GM12878 (cell line): Measurements from ENCODE around the gene IRF8. TPM values are rescaled to one million over a fixed set of nuclear protein-coding genes. Genes with fewer than 3 reads are reported as not detected.
A peak's percentile ranks its signal among the peaks of the same experiment; 100 is the strongest.

Experiments used
- CHD1 ChIP-seq: IDR thresholded peaks from 2 replicates; pipeline ENCODE4 v1.6.1; 2012; ENCODE audit warnings: low read depth, low read length, improper control_type of control experiment
- DPF2 ChIP-seq: fragments of 450-650 bp; IDR thresholded peaks from 2 replicates; pipeline ENCODE4 v1.6.1; 2017; ENCODE audit warnings: mild to moderate bottlenecking
- GABPA ChIP-seq: IDR thresholded peaks from 2 replicates; pipeline ENCODE4 v1.6.1; 2014; ENCODE audit warnings: antibody characterized with exemption, low read depth, mild to moderate bottlenecking, inconsistent platforms
- SREBF2 ChIP-seq: IDR thresholded peaks from 2 replicates; pipeline ENCODE4 v1.6.1; 2012; ENCODE audit warnings: mild to moderate bottlenecking, low read length
- polyA plus RNA-seq, 11 experiments: library from polyadenylated mRNA; depleted of rRNA in 4 of 11; unstranded in 6 of 11; stranded (reverse) in 5 of 11; fragments of >200 nt; fragmentation: Nextera tagmentation in 4 of 11; fragmentation: Illumina TruSeq in 1 of 11; extraction: Ambion mirVana in 4 of 11; extraction: Trizol in 1 of 11; gene quantifications; 1 replicate in 1 of 11; 2 replicates in 10 of 11; pipeline versions ENCODE4 v1.2.1 to v1.2.3, GENCODE V29; 2011 to 2016; ENCODE audit warnings: inconsistent platforms in 2 of 11, missing spikeins in 2 of 11, low read depth in 1 of 11
- total RNA-seq, 4 experiments: library from RNA; depleted of rRNA in 3 of 4; stranded (reverse); fragments of >200 nt in 3 of 4; fragmentation: Illumina TruSeq in 1 of 4; extraction: Trizol in 1 of 4; gene quantifications; 2 replicates each; pipeline versions ENCODE4 v1.2.1 to v1.2.3, GENCODE V29; 2013 to 2021
- TF ChIP-seq, protein P1 (sequence below): IDR thresholded peaks from 2 replicates; pipeline ENCODE4 v1.6.1; 2012; ENCODE audit warnings: improper control_type of control experiment, low read depth, low read length; ENCODE audit not compliant: insufficient replicate concordance
- TF ChIP-seq, protein P2 (sequence below): IDR thresholded peaks from 2 replicates; pipeline ENCODE4 v1.6.1; 2011; ENCODE audit warnings: borderline replicate concordance, low read depth, mild to moderate bottlenecking, moderate library complexity, low read length; ENCODE audit not compliant: insufficient read depth, poor library complexity, severe bottlenecking
- TF ChIP-seq, protein P3 (sequence below): IDR thresholded peaks from 2 replicates; pipeline ENCODE4 v1.6.1; 2011; ENCODE audit warnings: borderline replicate concordance, low read depth, mild to moderate bottlenecking, moderate library complexity, mixed read lengths, low read length; ENCODE audit not compliant: insufficient read depth; ENCODE audit errors: extremely low read length

IRF8 gene
- total and polyA plus RNA-seq, 10 of the 15 experiments (the other 5 are each of a cell fraction or from before 2014, with no cell fraction given): 17.1 to 237 (median 172) TPM

GRCh38 chr16:85888405-85889331 is 10.3 kb upstream of the IRF8 start (continued):
- TF ChIP-seq, protein P1, sequence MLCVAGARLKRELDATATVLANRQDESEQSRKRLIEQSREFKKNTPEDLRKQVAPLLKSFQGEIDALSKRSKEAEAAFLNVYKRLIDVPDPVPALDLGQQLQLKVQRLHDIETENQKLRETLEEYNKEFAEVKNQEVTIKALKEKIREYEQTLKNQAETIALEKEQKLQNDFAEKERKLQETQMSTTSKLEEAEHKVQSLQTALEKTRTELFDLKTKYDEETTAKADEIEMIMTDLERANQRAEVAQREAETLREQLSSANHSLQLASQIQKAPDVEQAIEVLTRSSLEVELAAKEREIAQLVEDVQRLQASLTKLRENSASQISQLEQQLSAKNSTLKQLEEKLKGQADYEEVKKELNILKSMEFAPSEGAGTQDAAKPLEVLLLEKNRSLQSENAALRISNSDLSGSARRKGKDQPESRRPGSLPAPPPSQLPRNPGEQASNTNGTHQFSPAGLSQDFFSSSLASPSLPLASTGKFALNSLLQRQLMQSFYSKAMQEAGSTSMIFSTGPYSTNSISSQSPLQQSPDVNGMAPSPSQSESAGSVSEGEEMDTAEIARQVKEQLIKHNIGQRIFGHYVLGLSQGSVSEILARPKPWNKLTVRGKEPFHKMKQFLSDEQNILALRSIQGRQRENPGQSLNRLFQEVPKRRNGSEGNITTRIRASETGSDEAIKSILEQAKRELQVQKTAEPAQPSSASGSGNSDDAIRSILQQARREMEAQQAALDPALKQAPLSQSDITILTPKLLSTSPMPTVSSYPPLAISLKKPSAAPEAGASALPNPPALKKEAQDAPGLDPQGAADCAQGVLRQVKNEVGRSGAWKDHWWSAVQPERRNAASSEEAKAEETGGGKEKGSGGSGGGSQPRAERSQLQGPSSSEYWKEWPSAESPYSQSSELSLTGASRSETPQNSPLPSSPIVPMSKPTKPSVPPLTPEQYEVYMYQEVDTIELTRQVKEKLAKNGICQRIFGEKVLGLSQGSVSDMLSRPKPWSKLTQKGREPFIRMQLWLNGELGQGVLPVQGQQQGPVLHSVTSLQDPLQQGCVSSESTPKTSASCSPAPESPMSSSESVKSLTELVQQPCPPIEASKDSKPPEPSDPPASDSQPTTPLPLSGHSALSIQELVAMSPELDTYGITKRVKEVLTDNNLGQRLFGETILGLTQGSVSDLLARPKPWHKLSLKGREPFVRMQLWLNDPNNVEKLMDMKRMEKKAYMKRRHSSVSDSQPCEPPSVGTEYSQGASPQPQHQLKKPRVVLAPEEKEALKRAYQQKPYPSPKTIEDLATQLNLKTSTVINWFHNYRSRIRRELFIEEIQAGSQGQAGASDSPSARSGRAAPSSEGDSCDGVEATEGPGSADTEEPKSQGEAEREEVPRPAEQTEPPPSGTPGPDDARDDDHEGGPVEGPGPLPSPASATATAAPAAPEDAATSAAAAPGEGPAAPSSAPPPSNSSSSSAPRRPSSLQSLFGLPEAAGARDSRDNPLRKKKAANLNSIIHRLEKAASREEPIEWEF: no peak
- TF ChIP-seq, protein P2, sequence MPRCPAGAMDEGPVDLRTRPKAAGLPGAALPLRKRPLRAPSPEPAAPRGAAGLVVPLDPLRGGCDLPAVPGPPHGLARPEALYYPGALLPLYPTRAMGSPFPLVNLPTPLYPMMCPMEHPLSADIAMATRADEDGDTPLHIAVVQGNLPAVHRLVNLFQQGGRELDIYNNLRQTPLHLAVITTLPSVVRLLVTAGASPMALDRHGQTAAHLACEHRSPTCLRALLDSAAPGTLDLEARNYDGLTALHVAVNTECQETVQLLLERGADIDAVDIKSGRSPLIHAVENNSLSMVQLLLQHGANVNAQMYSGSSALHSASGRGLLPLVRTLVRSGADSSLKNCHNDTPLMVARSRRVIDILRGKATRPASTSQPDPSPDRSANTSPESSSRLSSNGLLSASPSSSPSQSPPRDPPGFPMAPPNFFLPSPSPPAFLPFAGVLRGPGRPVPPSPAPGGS: peak; percentile 69
- TF ChIP-seq SREBF2 (no peak), GABPA (peak; percentile 61; the same call in 1 of the 2 replicates), DPF2 (peak; percentile 87), CHD1 (no peak)
- TF ChIP-seq, protein P3, sequence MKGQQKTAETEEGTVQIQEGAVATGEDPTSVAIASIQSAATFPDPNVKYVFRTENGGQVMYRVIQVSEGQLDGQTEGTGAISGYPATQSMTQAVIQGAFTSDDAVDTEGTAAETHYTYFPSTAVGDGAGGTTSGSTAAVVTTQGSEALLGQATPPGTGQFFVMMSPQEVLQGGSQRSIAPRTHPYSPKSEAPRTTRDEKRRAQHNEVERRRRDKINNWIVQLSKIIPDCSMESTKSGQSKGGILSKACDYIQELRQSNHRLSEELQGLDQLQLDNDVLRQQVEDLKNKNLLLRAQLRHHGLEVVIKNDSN: no peak
